ENCODE data around the gene FOSL2. TPM values are rescaled to one million over a fixed set of nuclear protein-coding genes. Genes with fewer than 3 reads are reported as not detected.

Gene FOSL2
- total RNA-seq, 1 donor from 2014 or later = 50.2 TPM

DNA sequence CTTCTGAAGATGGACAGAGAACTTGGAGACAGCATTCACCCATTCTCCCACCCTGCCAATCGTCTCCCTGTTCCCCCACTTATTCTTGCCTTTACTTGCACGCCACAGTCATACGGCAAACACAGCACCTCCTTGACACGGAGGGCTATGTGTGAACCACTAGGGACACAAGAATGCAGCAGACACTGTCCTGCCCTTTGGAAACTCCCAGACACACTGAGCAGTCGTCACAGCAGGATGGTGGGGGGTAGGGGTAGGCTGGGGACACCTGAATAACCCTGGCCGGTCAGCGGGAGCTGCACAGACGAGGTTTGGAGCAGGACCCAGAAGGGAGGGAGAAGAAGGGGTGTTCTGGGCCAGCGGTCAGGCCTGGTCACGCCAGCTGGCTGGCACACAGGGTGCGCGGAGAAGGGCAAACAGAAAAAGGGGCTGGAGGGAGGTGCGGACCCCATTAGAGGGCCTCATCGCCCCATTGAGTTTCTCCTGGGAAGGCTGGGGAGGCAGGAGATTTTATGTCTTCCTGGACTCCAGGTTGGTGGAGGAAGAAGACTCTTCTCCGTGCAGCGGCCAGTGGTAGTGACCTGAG lies 40.0 kb upstream of the FOSL2 start:
- no peaks in the 10 kb centered on the region for H3K9me3 ChIP-seq (replicated peaks)
- H3K27me3 ChIP-seq (ENCODE audit: low read depth) = no peaks in the 10 kb centered on the region
- no peak overlapping the region for H3K27ac ChIP-seq (replicated peaks)
- peak; percentile 3 for DNase-seq
- H3K4me3 ChIP-seq = no peak overlapping the region
- H3K36me3 ChIP-seq = no peaks in the 10 kb centered on the region
- intact Hi-C loops (cut with micrococcal nuclease) = no loop called here
- TF ChIP-seq, protein P1, sequence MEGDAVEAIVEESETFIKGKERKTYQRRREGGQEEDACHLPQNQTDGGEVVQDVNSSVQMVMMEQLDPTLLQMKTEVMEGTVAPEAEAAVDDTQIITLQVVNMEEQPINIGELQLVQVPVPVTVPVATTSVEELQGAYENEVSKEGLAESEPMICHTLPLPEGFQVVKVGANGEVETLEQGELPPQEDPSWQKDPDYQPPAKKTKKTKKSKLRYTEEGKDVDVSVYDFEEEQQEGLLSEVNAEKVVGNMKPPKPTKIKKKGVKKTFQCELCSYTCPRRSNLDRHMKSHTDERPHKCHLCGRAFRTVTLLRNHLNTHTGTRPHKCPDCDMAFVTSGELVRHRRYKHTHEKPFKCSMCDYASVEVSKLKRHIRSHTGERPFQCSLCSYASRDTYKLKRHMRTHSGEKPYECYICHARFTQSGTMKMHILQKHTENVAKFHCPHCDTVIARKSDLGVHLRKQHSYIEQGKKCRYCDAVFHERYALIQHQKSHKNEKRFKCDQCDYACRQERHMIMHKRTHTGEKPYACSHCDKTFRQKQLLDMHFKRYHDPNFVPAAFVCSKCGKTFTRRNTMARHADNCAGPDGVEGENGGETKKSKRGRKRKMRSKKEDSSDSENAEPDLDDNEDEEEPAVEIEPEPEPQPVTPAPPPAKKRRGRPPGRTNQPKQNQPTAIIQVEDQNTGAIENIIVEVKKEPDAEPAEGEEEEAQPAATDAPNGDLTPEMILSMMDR (IDR thresholded peaks at IDR 0.05; ENCODE audit: borderline replicate concordance) = no peak
- H3K4me1 ChIP-seq = peaks cover 28% of the 10 kb centered on the region

DNA sequence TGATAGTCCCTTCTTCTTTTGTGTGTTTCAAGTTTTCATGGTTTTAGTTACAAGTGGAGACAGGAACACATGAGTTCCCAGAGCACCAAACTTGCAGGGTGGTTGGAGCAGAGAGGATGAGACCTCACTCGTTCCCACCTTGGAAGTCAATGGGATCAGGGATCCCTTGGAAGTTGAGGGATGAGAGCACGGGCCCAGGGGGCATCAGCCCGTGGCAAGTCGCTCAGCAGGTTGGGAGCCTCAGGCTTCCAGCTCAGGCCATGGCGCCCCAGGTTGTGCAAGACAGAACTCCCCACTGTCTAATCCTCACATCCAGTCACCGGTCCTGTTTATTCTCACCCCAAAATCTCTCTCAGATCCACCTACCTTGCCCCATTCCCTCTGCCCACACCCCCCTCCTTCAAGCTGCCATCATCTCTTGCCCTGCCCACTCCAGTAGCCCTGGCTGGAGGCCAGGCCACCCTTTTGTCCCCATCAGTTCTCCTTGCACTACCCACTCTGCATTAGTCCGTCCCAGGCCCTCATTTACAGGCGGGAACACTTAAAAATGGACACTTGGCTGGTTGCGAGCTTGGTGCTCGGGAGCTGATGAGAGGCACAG lies 37.6 kb upstream of the FOSL2 start:
- peak overlapping the region; percentile 96 for H3K27ac ChIP-seq (replicated peaks)
- H3K4me3 ChIP-seq = no peak overlapping the region
- H3K36me3 ChIP-seq = no peaks in the 10 kb centered on the region
- DNase-seq = no peak
- H3K4me1 ChIP-seq = peaks cover 21% of the 10 kb centered on the region
- TF ChIP-seq, protein P1 (IDR thresholded peaks at IDR 0.05; ENCODE audit: borderline replicate concordance) = no peak
- no peaks in the 10 kb centered on the region for H3K27me3 ChIP-seq (ENCODE audit: low read depth)
- H3K9me3 ChIP-seq (replicated peaks) = no peaks in the 10 kb centered on the region
- intact Hi-C loops (cut with micrococcal nuclease) = no loop called here

DNA sequence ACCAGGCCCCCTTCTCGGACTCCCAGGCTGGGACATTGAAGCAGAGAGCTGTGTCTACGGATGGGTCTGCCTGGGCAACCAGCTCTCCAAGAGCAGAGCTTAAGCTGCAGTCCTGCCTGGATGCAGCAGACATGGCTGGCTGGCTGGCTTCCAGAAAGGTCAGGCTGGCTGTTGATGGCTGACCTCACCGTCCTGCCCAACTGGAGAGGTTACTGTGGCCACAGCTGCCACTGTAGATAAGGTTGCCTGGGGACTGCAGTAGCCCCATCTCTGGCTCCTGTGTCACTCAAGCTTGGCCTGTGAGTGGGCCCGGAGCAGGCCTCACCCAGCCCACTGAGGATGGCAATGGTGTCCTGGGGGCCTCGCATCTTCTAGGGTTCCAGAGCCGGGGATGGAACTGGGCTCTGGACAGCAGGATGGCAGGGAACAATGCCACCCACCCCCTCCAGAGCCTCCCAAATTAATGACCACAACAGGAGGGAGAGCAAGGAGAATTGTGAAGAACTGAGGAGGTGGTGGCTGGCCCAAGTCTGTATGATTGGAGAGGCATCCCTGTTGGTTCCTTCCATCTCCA lies 37.0 kb upstream of the FOSL2 start:
- Histone ChIP-seq H3K27me3 (ENCODE audit: low read depth) (no peaks in the 10 kb centered on the region), H3K4me3 (no peak overlapping the region), H3K36me3 (no peaks in the 10 kb centered on the region), H3K9me3 (replicated peaks) (no peaks in the 10 kb centered on the region), H3K27ac (replicated peaks) (peak overlapping the region; percentile 96), H3K4me1 (peaks cover 21% of the 10 kb centered on the region)
- peak; percentile 77 for DNase-seq
- intact Hi-C loops (cut with micrococcal nuclease) = no loop called here
- TF ChIP-seq, protein P1 (IDR thresholded peaks at IDR 0.05; ENCODE audit: borderline replicate concordance) = no peak

DNA sequence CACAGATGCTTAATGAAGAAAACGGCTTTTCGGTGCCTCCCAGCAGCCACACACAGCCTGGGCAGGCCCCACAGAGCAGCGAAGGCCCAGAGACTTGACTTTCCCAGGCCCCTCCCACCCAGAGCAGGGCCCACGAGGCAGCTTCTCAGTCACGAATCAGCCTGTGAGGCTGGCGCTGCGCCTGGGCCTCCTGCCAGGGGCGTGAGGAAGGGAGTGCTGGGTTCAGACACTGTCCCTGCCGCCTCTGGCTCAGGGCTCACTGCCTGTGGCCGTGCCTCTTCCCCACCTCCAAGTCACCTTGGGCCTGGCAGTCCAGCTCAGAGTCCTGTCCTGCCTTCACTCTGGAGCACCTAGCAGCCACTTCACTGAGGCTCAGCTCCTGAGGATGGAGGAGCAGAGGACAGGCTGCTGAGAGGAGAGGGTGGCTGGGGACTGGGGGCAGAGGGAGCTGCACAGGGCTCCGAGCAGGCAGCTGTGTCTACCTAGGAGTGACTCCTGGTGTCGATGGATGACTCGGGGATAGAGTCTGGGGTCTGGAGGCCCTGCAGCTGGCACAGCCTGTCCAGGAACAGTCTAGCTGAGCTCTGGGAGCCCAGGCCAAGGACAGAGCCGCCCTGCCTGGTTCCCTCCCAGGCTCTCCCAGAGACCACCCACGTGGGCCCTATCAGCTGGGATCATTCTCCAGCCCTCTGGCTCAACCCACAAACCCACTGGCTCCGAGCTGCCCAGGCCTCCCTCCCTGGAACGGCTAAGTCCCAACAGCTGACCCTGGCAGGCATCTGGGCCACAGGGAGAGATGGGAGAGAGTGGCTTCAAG lies 36.4 kb upstream of the FOSL2 start:
- TF ChIP-seq, protein P1 (IDR thresholded peaks at IDR 0.05; ENCODE audit: borderline replicate concordance) = no peak
- intact Hi-C loops (cut with micrococcal nuclease) = no loop called here
- H3K27me3 ChIP-seq (ENCODE audit: low read depth) = no peaks in the 10 kb centered on the region
- H3K4me1 ChIP-seq = peaks cover 21% of the 10 kb centered on the region
- no peaks in the 10 kb centered on the region for H3K36me3 ChIP-seq
- no peaks in the 10 kb centered on the region for H3K9me3 ChIP-seq (replicated peaks)
- peak; percentile 96 for DNase-seq
- no peak overlapping the region for H3K4me3 ChIP-seq
- peak overlapping the region; percentile 96 for H3K27ac ChIP-seq (replicated peaks)

DNA sequence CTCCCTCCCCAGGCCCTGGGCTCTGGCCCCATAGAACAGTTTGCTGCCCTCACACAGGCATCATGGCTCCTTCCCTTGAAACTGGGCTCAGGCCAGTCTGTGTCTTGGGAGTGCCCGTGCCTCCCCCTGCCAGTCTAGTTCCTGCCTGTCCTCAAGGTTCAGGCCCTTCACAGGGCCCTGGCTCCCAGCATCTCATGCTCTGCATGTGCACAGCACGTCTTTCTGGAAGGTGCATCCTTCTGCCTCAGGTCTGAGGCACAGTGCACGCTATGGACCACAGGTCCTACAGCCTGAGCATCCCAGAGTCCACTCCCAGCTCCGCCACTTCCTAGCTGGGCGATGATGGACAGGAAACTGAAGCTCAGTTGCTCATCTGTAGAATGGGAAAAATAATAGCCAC lies 35.6 kb upstream of the FOSL2 start:
- no peaks in the 10 kb centered on the region for H3K27me3 ChIP-seq (ENCODE audit: low read depth)
- TF ChIP-seq, protein P1 (IDR thresholded peaks at IDR 0.05; ENCODE audit: borderline replicate concordance) = no peak
- no peak overlapping the region for H3K4me3 ChIP-seq
- H3K4me1 ChIP-seq = peaks cover 21% of the 10 kb centered on the region
- no peak for DNase-seq
- intact Hi-C loops (cut with micrococcal nuclease) = no loop called here
- H3K36me3 ChIP-seq = no peaks in the 10 kb centered on the region
- peak overlapping the region; percentile 96 for H3K27ac ChIP-seq (replicated peaks)
- H3K9me3 ChIP-seq (replicated peaks) = no peaks in the 10 kb centered on the region

Data from left ventricle myocardium inferior (tissue), 1 donor.